Measurements from ENCODE around the gene CNTNAP2. TPM values are rescaled to one million over a fixed set of nuclear protein-coding genes. Genes with fewer than 3 reads are reported as not detected.

The CNTNAP2 gene
- total and polyA plus RNA-seq, 2 donors (not counting 1 experiment from before 2014, with no cell fraction given), result not detected

DNA sequence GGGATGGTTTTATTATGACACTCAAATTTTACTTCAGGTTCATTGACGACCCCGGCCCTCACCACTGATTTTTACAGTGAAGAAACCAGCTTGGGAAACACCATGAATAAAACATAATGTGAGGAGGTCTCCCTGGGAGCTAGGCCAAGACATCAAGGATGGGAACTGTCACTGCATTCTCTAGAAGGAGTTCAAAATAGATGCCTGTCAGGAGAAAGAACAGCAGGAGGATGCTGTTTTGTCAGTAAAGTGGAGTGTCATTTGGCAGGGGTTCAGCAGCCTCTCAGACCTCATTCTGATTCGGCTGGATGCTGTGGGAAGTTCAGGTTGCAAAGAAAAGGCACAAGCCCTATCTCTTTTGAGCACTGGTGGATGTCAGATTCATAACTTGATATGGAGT lies 2113.7 kb downstream of the CNTNAP2 start:
- Histone ChIP-seq H2AFZ (ENCODE audit: low read length) (no peak overlapping the region), H3K36me3 (ENCODE audit: control insufficient read depth, insufficient read depth, low read length) (no peaks in the 10 kb centered on the region), H3K27me3 (ENCODE audit: control insufficient read depth, insufficient read depth, low read length) (no peaks in the 10 kb centered on the region), H3K4me1 (ENCODE audit: control insufficient read depth, extremely low read depth, insufficient read depth, low read length) (no peaks in the 10 kb centered on the region), H3K9me3 (ENCODE audit: control insufficient read depth, insufficient read depth, low read depth, low read length) (no peaks in the 10 kb centered on the region), H3K79me2 (ENCODE audit: control insufficient read depth, insufficient read depth, low read length) (no peaks in the 10 kb centered on the region), H3K9ac (ENCODE audit: insufficient read depth, low read length) (no peak overlapping the region), H3K27ac (ENCODE audit: insufficient read depth, low read length) (no peak overlapping the region), H3K4me3 (replicated peaks in 1 of 4; ENCODE audit: control extremely low read depth in 1 of 4, insufficient read depth in 1 of 4, low read depth in 3 of 4, low read length in 4 of 4) (no peak overlapping the region), H4K20me1 (ENCODE audit: control insufficient read depth, extremely low read depth, insufficient read depth, low read length) (no peaks in the 10 kb centered on the region), H3K4me2 (ENCODE audit: extremely low read depth, insufficient read depth, low read length) (no peak overlapping the region)
- no peak for DNase-seq (ENCODE audit: low read depth in 2 of 2)
- no peak for TF ChIP-seq EZH2 (IDR thresholded peaks at IDR 0.05; ENCODE audit: low read length, missing control alignments)
- TF ChIP-seq, protein P1, sequence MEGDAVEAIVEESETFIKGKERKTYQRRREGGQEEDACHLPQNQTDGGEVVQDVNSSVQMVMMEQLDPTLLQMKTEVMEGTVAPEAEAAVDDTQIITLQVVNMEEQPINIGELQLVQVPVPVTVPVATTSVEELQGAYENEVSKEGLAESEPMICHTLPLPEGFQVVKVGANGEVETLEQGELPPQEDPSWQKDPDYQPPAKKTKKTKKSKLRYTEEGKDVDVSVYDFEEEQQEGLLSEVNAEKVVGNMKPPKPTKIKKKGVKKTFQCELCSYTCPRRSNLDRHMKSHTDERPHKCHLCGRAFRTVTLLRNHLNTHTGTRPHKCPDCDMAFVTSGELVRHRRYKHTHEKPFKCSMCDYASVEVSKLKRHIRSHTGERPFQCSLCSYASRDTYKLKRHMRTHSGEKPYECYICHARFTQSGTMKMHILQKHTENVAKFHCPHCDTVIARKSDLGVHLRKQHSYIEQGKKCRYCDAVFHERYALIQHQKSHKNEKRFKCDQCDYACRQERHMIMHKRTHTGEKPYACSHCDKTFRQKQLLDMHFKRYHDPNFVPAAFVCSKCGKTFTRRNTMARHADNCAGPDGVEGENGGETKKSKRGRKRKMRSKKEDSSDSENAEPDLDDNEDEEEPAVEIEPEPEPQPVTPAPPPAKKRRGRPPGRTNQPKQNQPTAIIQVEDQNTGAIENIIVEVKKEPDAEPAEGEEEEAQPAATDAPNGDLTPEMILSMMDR (conservative IDR thresholded peaks at IDR 0.05 in 1 of 2, IDR thresholded peaks at IDR 0.05 in 1 of 2; ENCODE audit: low read depth in 1 of 2, low read length in 2 of 2), result no peak

DNA sequence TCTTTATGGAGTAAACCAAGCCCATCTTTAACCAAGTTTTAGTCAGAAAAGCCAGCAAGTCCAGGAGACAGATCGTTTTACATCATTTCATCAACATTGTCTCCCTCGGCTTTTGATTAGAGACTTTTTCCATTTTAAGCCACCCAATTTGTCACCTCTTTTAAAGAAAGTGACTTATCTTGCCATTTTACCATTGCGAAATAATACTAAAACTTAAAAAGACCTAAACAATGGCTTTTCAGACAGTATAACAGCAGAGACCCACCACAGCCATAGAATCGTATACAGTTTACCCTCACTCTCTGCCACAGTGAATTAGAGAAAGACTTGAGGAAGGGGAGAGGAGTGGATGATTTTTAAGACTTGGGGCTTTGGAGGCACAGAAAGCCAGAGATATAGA lies 2114.3 kb downstream of the CNTNAP2 start:
- Histone ChIP-seq H4K20me1 (ENCODE audit: control insufficient read depth, extremely low read depth, insufficient read depth, low read length) (no peaks in the 10 kb centered on the region), H3K4me2 (ENCODE audit: extremely low read depth, insufficient read depth, low read length) (no peak overlapping the region), H2AFZ (ENCODE audit: low read length) (no peak overlapping the region), H3K27ac (ENCODE audit: insufficient read depth, low read length) (no peak overlapping the region), H3K27me3 (ENCODE audit: control insufficient read depth, insufficient read depth, low read length) (no peaks in the 10 kb centered on the region), H3K4me1 (ENCODE audit: control insufficient read depth, extremely low read depth, insufficient read depth, low read length) (no peaks in the 10 kb centered on the region), H3K79me2 (ENCODE audit: control insufficient read depth, insufficient read depth, low read length) (no peaks in the 10 kb centered on the region), H3K9ac (ENCODE audit: insufficient read depth, low read length) (no peak overlapping the region), H3K36me3 (ENCODE audit: control insufficient read depth, insufficient read depth, low read length) (no peaks in the 10 kb centered on the region), H3K4me3 (replicated peaks in 1 of 4; ENCODE audit: control extremely low read depth in 1 of 4, insufficient read depth in 1 of 4, low read depth in 3 of 4, low read length in 4 of 4) (no peak overlapping the region), H3K9me3 (ENCODE audit: control insufficient read depth, insufficient read depth, low read depth, low read length) (no peaks in the 10 kb centered on the region)
- no peak for TF ChIP-seq EZH2 (IDR thresholded peaks at IDR 0.05; ENCODE audit: low read length, missing control alignments)
- TF ChIP-seq, protein P1 (conservative IDR thresholded peaks at IDR 0.05 in 1 of 2, IDR thresholded peaks at IDR 0.05 in 1 of 2; ENCODE audit: low read depth in 1 of 2, low read length in 2 of 2), result no peak
- no peak for DNase-seq (ENCODE audit: low read depth in 2 of 2)

DNA sequence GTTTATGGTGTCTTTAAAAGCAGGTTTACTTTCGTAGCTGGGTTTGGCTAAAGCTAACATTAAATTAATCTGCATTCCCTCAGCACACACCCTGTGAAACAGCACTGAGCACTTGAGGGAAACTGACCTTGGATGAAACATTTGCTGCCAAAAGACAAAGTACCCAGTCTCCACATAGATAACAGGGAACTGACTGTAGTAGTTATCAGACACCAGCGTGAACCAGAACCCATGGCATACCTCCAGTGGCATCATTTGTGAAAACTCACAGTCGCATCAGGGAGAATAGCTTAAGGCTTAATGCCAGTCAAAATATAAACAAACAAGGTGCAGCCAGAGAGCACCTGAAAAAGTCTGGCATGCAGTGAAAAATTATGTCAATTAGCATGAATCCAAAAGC lies 2116.2 kb downstream of the CNTNAP2 start:
- Histone ChIP-seq H3K79me2 (ENCODE audit: control insufficient read depth, insufficient read depth, low read length) (no peaks in the 10 kb centered on the region), H3K4me2 (ENCODE audit: extremely low read depth, insufficient read depth, low read length) (no peak overlapping the region), H3K36me3 (ENCODE audit: control insufficient read depth, insufficient read depth, low read length) (no peaks in the 10 kb centered on the region), H3K9me3 (ENCODE audit: control insufficient read depth, insufficient read depth, low read depth, low read length) (no peaks in the 10 kb centered on the region), H3K4me1 (ENCODE audit: control insufficient read depth, extremely low read depth, insufficient read depth, low read length) (no peaks in the 10 kb centered on the region), H3K27ac (ENCODE audit: insufficient read depth, low read length) (no peak overlapping the region), H4K20me1 (ENCODE audit: control insufficient read depth, extremely low read depth, insufficient read depth, low read length) (no peaks in the 10 kb centered on the region), H3K27me3 (ENCODE audit: control insufficient read depth, insufficient read depth, low read length) (no peaks in the 10 kb centered on the region), H3K4me3 (replicated peaks in 1 of 4; ENCODE audit: control extremely low read depth in 1 of 4, insufficient read depth in 1 of 4, low read depth in 3 of 4, low read length in 4 of 4) (no peak overlapping the region), H2AFZ (ENCODE audit: low read length) (no peak overlapping the region), H3K9ac (ENCODE audit: insufficient read depth, low read length) (no peak overlapping the region)
- TF ChIP-seq, protein P1 (conservative IDR thresholded peaks at IDR 0.05 in 1 of 2, IDR thresholded peaks at IDR 0.05 in 1 of 2; ENCODE audit: low read depth in 1 of 2, low read length in 2 of 2), result no peak
- no peak for TF ChIP-seq EZH2 (IDR thresholded peaks at IDR 0.05; ENCODE audit: low read length, missing control alignments)
- no peak for DNase-seq (ENCODE audit: low read depth in 2 of 2)

Measured in fibroblast of lung (primary cell).